SH-SY5Y (cell line): ENCODE data around the gene ZNF496.

Experiments used
- GATA2 ChIP-seq: IDR thresholded peaks from 2 replicates; pipeline ENCODE4 v1.6.1; 2011; ENCODE audit warnings: mild to moderate bottlenecking, low read depth, low read length
- GATA3 ChIP-seq: IDR thresholded peaks from 2 replicates; pipeline ENCODE4 v1.6.1; 2011; ENCODE audit warnings: low read depth, mild to moderate bottlenecking, low read length, moderate library complexity

DNA sequence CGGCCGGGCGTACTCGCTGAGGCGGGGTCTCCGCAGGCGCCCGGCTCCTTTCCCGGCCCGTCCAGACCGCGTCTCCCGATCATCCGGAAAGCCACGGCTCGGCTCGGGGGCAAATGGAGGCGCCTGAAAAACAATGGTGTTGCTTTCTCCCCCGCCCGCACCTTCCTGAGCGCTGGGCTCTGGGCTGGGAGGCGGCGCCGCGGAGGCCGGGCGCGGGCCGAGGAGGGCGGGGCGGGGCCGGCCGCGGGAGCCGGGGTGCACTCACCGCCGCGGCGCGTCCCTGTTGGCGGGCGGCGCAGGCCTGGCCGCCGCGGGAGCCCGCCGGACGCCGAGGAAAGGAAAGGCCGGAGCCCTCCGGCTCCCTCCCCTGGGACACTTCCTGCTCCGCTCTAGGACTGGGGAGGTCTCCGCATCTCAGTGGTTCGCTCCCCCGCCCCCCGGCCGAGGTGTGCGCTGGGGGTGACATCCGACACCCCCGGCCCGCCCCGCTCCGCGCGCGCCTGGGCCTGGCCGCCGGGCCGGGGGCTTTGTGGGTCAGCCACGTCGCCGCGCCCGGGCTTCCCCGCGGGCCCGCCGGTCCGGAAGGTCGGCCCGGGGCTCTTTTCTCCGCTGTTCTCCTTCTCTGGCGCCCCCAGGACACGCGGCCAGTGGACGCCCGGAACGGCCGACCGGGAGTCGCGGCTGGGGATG, at the start of gene ZNF496:
- TF ChIP-seq GATA2, result no peak
- no peak for TF ChIP-seq GATA3
